HG03066 (cell line): ENCODE measurements around the gene TINAGL1.
"Not testable (repeated sequence)": the region's sequence is repeated elsewhere in the genome, so short reads cannot be mapped to it uniquely, and the experiment has no call there.

ENCODE experiments used
- ATAC-seq: cut with Tn5 transposase; IDR thresholded peaks from one replicate; pipeline ENCODE4 v1.9.1; 2021; ENCODE audit warnings: low read depth; ENCODE audit not compliant: unreplicated experiment

TINAGL1 gene

GRCh38 chr1:31583082-31583994 is 7.0 kb downstream of the TINAGL1 start:
- ATAC-seq = no peak

GRCh38 chr1:31583995-31584868 is 7.9 kb downstream of the TINAGL1 start:
- ATAC-seq = no peak

- ATAC-seq = no peak
Observed at GRCh38 chr1:31584869-31585735, 8.8 kb downstream of the TINAGL1 start.

- ATAC-seq = no peak
Observed at GRCh38 chr1:31585736-31586365, 9.5 kb downstream of the TINAGL1 start.

GRCh38 chr1:31586376-31587327 is 10.3 kb downstream of the TINAGL1 start:
- ATAC-seq = no peak

- ATAC-seq = not testable (repeated sequence)
Observed at GRCh38 chr1:31587328-31587699, 11.0 kb downstream of the TINAGL1 start.

GRCh38 chr1:31587720-31588423 is 11.6 kb downstream of the TINAGL1 start:
- no peak for ATAC-seq

- ATAC-seq = no peak
Observed at GRCh38 chr1:31588751-31589515, 12.6 kb downstream of the TINAGL1 start.

GRCh38 chr1:31591425-31592093 is 15.2 kb downstream of the TINAGL1 start:
- no peak for ATAC-seq

GRCh38 chr1:31592132-31592531 is 15.8 kb downstream of the TINAGL1 start:
- ATAC-seq = no peak

GRCh38 chr1:31593136-31593665 is 16.9 kb downstream of the TINAGL1 start:
- no peak for ATAC-seq

GRCh38 chr1:31593770-31594632 is 17.7 kb downstream of the TINAGL1 start:
- ATAC-seq = no peak

GRCh38 chr1:31595836-31596736 is 19.8 kb downstream of the TINAGL1 start:
- ATAC-seq = no peak

- no peak for ATAC-seq
Observed at GRCh38 chr1:31596737-31597097, 20.4 kb downstream of the TINAGL1 start.

- ATAC-seq = no peak
Observed at GRCh38 chr1:31598980-31599379, 22.7 kb downstream of the TINAGL1 start.
